ENCODE measurements around the gene METTL15.

DNA sequence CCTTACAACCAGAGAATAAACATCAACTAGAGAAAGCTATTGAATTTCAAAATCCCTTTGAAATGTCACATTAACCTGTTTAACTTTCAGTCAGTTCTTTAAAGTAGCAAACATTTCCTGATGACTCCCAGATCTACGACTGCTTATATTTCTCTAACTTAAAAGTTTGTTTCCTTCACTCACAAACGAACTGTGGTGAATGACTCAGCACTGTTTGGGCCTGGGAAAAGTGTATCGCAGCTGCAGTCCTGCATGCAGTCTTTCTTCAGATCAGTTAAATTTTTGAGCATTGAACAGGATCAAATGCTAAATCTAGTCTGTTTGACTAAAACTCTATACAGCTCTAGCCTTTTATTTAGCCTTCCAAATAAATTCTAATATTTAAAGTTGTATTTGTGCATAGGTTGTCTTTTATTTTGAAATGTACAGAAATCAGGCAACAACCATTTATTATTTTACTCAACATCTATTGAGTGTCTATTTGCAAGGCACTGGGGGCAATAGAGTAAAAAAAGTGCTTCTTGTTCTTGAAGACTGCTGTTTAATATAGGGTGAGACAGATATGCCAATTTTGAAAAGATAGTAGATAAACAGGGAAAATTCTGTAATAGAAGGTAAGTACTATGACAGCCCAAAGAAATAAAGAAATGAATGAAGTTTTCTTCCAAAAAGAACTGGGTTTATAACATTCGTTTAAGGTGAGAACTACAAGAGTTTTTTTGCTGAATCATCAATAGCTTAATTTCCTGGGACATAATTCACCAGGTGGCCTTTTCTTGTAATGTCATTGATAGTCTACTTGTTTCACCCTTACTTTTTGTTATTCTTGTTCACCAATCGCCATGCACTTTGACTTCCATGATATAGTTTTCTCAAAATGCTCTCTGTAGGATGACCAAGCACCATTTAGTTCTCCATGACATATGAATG is 235.4 kb downstream of the METTL15 start:
- TF ChIP-seq POLR2A (IDR thresholded peaks at IDR 0.05) (no peak), EP300 (IDR thresholded peaks at IDR 0.05) (no peak), POLR2AphosphoS5 (IDR thresholded peaks at IDR 0.05) (peak in 1 of 4 donors; percentile 19)
- TF ChIP-seq, protein P1, sequence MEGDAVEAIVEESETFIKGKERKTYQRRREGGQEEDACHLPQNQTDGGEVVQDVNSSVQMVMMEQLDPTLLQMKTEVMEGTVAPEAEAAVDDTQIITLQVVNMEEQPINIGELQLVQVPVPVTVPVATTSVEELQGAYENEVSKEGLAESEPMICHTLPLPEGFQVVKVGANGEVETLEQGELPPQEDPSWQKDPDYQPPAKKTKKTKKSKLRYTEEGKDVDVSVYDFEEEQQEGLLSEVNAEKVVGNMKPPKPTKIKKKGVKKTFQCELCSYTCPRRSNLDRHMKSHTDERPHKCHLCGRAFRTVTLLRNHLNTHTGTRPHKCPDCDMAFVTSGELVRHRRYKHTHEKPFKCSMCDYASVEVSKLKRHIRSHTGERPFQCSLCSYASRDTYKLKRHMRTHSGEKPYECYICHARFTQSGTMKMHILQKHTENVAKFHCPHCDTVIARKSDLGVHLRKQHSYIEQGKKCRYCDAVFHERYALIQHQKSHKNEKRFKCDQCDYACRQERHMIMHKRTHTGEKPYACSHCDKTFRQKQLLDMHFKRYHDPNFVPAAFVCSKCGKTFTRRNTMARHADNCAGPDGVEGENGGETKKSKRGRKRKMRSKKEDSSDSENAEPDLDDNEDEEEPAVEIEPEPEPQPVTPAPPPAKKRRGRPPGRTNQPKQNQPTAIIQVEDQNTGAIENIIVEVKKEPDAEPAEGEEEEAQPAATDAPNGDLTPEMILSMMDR (IDR thresholded peaks at IDR 0.05), result no peak
